ENCODE data around the gene RHBDL3.

RHBDL3 gene

DNA sequence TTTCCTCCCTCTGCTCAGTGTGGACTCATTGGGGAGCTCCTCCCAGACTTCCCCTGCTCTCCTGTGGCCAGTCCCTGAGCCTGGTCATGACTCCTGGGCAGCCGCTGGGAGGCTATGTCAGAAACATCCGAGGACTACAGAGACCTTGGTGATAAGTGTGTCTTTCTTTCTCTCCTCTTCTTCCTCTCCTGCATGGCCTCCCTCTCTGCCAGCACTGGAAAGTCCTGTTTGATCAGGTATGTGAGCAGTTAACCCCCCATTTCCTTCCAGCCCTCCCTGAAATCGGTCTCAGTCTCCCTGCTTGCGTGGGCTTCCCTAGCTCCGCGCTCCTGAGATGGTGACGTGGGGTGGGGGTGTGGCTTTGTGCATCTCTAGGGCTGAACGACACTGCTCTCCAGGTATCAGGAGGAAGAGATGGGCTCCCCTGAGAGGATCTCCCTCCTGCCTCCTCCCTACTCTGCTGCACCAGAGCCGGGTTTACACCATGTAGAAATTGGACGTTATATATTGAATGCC is 2.1 kb downstream of the RHBDL3 start:
- DNase-seq, result no peak

- peak in 1 of 2 experiments; percentile 47 for DNase-seq
These were observed 3.2 kb downstream of the RHBDL3 start for GRCh38 chr17:32268734-32269288.

GRCh38 chr17:32269377-32269776 is 3.7 kb downstream of the RHBDL3 start:
- DNase-seq, result peak; percentile 47 to 75

DNA sequence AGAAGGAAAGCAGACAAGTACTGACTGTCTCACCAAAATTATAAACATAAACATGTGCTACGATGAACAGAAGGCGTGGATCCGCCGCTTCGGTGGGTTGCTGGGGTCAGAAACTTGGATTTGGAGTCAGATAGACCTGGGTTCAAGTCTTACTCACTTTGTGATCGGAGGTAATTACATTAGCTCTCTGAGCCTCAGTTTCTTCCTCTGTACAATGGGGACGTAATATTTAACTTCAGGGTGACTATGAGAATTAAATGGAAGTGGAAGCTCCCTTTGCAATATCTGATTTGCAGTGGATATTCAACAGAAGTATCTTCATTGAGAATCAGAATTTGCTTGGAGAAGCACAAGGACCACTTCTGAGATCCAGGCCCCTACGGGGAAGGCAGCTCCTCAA is 6.2 kb downstream of the RHBDL3 start:
- DNase-seq, result no peak

GRCh38 chr17:32274101-32274500 is 8.5 kb downstream of the RHBDL3 start:
- DNase-seq, result no peak

- no peak for DNase-seq
These were observed 9.0 kb downstream of the RHBDL3 start for GRCh38 chr17:32274643-32275042.

- DNase-seq, result peak; percentile 66 to 87
These were observed 9.7 kb downstream of the RHBDL3 start for GRCh38 chr17:32275060-32276042.

- no peak for DNase-seq
These were observed 10.6 kb downstream of the RHBDL3 start for GRCh38 chr17:32276171-32276601.

DNA sequence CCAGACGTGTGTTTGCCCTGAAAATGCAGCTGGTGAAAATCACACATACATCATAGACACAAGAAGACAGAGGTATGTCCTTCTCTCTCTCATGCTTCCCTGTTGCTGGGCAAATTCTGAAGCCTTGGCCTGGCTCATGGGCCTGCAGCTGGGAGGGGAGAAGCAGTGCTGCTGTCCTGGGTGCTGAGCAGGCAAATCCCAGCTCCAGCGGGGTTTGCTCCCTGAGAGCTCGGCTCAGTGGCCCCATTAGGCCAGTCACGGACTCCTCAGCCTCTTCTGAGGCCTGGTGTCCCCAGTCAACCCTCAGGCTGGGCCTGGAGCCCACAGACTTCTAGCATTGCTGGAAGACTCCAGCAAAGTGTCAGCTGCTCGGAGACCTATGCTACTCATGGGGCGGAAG is 11.7 kb downstream of the RHBDL3 start:
- no peak for DNase-seq

- DNase-seq, result no peak
These were observed 13.2 kb downstream of the RHBDL3 start for GRCh38 chr17:32278815-32279214.

- no peak for DNase-seq
These were observed 14.5 kb downstream of the RHBDL3 start for GRCh38 chr17:32279891-32280716.

DNA sequence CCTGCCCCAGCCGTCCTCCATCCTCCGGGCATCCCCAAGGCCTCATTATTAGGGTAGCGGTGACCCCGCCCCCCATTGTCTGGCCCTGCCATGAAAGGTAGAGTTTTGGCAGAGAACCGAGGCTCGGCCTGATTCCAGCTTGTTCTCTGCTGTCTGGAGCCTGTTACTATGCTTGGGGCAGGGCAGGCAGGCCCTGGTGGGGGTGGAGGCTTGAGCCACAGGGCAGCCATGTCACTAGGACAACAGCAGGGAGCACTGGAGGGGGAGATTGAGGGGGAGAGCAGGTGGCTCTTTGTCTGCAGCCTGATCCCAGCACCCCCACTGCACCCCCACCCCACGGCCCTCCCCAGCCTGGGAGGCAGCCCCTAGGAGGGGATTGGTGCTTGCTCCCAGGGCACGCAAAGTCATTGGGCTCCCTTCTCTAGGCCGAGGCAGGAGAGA is 15.4 kb downstream of the RHBDL3 start:
- no peak for DNase-seq

DNA sequence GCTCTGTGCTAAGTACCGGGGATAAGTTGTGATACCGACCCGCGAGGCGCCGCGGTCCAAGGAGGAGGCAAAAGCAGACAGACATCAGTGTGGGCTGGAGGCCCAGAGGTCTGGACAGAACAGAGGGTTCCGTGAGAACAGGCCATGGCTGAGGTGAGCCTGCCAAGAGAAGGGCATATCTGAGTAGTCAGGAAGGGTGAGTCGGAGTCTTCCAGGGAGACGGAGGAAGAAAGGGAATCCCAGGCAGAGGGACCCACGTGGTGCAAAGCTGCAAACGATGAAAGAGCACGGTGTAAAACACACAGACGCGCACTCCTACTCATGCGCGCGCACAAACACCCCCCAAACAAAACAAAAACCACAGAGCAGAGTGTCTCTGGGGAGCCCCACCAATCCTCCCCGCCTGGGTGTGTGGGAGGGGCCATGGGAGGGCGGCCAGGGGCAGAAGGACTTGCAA is 18.1 kb downstream of the RHBDL3 start:
- DNase-seq, result no peak

DNA sequence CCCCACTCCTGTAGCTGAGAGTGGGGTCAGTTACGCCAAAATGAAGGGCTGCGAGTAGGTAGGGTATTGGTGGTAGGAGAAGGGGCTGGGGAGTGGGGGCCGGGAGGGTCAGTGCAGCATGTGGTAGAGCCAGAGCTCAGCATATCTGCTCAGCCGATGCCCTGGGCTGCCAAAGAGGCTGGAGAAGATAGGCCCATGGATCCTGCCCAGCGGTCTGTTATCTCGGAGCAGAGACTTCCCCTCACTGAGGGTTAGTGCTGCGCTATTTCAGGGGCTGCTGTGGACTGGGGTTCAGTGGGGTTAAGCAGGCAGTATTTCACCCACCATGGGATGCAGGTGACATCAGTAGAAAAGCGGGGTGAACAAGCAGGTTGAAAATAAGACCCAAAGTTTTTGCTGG is 19.7 kb downstream of the RHBDL3 start:
- DNase-seq, result no peak

GRCh38 chr17:32285746-32286517 is 20.3 kb downstream of the RHBDL3 start:
- no peak for DNase-seq

DNA sequence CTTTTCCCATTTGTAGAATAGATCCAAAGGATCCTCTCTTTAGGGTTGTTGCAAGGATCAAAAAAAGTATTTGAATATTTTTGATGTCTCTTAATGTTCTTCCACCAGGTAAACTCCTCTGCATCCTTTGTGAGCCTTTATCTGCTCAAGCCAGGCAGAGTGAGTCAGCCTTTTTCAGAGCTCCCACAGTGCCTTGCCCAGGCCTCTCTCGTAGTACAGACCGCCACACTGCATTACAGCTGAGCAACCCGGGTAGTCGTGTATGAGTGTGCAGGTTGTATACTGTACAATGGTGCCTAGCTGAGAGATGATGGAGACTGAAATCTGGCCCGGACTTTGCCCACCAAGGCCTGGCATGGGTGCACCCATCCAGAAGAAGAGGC is 20.9 kb downstream of the RHBDL3 start:
- DNase-seq, result no peak

DNA sequence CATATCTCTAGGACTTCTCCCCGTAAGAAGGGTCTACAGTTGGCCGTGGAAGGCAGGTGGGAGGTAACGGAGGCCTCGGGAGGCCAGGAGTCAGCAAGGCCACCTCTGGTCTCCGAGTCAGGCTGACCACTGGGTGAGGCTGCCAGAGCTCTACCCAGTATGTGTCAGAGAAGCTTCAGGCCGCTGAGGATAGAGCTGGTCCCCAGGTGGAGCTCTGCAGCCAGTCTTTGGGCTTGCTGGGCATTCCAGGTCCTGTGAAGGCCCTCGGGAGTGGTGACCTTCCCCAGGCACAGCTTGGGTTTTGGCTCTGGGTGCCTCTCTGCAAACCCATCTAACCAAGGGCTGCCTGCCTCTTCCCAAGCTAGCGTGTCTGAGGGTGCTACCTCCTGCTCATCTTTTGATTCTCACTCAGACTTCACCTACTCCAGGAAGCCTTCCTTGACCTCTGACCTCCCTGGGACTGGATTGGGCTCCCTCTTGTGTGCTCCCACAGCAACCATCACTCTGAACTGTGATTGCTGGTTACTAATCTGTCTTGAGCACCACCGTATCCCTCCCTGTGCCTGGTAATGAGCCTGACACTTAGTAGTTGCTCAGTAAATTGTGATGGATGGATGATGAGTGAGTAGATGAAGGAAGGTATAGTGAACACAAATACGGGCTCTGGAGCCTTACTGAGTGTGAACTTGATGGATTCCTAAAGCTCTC is 22.3 kb downstream of the RHBDL3 start:
- no peak for DNase-seq

- no peak for DNase-seq
These were observed 23.0 kb downstream of the RHBDL3 start for GRCh38 chr17:32288615-32289014.

DNA sequence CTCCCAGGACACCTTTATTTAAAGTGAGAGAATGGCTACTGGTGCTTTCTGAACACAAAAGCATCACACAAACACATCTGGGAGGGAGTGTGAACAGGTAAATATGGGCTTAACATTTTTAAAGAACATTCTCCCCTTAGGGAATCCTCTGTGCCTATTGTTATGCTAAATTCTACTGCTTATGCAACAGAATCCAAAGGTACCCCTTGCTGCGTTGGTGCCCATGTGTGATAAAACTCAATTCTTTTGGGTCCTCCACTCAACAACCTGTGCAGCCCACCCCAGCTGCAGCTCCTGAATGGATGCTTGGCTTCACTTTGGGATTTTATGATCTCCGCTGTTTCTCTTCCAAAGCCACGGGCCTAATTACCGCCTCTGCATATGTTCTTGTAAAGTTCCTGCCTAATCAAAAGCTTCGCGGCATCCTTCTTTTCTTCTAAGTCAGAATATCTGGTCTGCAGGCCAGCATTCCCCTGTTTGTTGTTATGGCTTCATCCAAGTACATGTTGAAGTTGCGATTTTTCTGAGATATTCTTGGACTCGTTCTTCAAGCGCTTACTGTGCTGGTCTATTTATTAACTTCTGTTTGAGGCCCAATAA is 23.9 kb downstream of the RHBDL3 start:
- no peak for DNase-seq

DNA sequence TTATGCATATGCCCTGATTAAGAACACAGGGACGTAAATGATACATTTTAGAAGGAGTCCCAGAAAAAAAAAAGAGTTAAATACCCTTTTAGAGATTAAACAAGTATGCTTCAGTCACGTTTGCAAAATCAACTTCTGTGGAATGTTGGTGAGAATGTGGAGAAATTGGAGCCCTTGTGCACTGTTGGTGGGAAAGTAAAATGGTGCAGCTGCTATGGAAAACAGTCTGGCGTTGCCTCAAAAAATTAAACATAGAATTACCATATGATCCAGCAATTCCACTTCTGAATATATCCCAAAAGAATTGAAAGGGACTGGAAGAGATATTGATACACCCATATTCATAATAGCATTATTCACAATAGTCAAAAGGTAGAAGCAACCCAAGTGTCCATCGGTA is 26.5 kb downstream of the RHBDL3 start:
- DNase-seq, result no peak

DNA sequence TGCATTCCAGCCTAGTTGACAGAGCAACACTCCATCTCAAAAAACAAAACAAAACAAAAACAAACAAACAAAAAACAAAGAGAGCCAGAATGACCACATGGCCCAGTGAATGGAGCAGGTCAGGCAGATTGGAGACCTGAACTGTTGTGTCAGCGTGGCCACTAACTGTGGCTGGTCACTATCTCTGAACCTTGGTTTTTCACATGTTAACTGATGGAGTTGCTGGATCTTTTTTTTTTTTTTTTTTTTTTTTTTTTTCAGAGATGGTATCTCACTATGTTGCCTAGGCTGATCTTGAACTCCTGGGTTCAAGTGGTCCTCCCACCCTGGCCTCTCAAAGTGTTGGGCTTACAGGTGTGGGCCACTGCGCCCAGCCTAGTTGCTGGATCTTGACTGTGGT is 31.8 kb downstream of the RHBDL3 start:
- no peak for DNase-seq
